Measurements from ENCODE around the gene TACC3.

DNA sequence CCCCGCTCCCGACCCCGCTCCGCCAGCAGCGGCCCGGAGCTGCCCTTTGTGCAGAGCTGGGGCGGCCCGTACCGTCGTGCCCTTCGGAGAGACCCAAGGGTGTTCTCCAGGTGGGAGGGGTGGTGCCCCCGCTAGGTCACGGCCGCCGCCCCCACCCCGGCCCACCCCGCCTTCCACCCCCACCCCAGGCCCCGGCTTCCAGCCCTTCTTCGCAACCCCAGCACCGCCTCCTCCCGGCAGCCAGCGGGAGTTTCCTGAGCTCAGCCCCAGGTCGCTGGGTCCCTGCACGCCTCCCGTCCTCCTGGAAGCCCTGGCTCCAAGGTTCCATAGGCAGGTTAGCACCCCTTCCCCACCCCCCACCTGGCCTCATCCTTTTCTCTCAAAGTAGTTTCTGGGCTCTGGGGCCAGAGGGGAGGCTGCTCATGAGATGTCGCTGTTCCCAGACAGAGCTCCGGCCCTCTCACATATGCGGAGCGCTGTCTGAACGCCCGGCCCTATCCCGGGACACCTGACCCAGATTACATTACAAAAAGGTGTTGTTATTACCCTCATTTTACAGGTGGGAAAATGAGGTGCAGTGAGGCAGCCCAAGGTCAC, 46.5 kb downstream of the TACC3 start:
- TF ChIP-seq RAD21 (IDR thresholded peaks at IDR 0.05; ENCODE audit: low read depth) = 0 out of 2 replicates have a peak, but pooled peaks have one; percentile 13
- TF ChIP-seq, protein P1, sequence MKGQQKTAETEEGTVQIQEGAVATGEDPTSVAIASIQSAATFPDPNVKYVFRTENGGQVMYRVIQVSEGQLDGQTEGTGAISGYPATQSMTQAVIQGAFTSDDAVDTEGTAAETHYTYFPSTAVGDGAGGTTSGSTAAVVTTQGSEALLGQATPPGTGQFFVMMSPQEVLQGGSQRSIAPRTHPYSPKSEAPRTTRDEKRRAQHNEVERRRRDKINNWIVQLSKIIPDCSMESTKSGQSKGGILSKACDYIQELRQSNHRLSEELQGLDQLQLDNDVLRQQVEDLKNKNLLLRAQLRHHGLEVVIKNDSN (IDR thresholded peaks at IDR 0.05) = no peak
- TF ChIP-seq TCF12 (IDR thresholded peaks at IDR 0.05; ENCODE audit: low read depth) = no peak
- TF ChIP-seq, protein P2, sequence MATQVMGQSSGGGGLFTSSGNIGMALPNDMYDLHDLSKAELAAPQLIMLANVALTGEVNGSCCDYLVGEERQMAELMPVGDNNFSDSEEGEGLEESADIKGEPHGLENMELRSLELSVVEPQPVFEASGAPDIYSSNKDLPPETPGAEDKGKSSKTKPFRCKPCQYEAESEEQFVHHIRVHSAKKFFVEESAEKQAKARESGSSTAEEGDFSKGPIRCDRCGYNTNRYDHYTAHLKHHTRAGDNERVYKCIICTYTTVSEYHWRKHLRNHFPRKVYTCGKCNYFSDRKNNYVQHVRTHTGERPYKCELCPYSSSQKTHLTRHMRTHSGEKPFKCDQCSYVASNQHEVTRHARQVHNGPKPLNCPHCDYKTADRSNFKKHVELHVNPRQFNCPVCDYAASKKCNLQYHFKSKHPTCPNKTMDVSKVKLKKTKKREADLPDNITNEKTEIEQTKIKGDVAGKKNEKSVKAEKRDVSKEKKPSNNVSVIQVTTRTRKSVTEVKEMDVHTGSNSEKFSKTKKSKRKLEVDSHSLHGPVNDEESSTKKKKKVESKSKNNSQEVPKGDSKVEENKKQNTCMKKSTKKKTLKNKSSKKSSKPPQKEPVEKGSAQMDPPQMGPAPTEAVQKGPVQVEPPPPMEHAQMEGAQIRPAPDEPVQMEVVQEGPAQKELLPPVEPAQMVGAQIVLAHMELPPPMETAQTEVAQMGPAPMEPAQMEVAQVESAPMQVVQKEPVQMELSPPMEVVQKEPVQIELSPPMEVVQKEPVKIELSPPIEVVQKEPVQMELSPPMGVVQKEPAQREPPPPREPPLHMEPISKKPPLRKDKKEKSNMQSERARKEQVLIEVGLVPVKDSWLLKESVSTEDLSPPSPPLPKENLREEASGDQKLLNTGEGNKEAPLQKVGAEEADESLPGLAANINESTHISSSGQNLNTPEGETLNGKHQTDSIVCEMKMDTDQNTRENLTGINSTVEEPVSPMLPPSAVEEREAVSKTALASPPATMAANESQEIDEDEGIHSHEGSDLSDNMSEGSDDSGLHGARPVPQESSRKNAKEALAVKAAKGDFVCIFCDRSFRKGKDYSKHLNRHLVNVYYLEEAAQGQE (IDR thresholded peaks at IDR 0.05; ENCODE audit: low read depth) = no peak
- TF ChIP-seq, protein P3, sequence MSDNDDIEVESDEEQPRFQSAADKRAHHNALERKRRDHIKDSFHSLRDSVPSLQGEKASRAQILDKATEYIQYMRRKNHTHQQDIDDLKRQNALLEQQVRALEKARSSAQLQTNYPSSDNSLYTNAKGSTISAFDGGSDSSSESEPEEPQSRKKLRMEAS (IDR thresholded peaks at IDR 0.05) = no peak
- no peak for TF ChIP-seq NFIC (IDR thresholded peaks at IDR 0.05)
- TF ChIP-seq EGR1 (IDR thresholded peaks at IDR 0.05) = no peak
- no peak for TF ChIP-seq TEAD4 (IDR thresholded peaks at IDR 0.05)
- no peak for TF ChIP-seq TAF1 (IDR thresholded peaks at IDR 0.05; ENCODE audit: low read depth)
- TF ChIP-seq EP300 (IDR thresholded peaks at IDR 0.05; ENCODE audit: borderline replicate concordance) = no peak
- TF ChIP-seq CREB1 (IDR thresholded peaks at IDR 0.05; ENCODE audit: low read depth) = no peak
- no peak for TF ChIP-seq YY1 (IDR thresholded peaks at IDR 0.05; ENCODE audit: low read depth)
- TF ChIP-seq CEBPB (IDR thresholded peaks at IDR 0.05) = no peak
- no peak for TF ChIP-seq ZBTB7A (IDR thresholded peaks at IDR 0.05; ENCODE audit: low read depth)
